ENCODE measurements around the gene MGAT4C.

DNA sequence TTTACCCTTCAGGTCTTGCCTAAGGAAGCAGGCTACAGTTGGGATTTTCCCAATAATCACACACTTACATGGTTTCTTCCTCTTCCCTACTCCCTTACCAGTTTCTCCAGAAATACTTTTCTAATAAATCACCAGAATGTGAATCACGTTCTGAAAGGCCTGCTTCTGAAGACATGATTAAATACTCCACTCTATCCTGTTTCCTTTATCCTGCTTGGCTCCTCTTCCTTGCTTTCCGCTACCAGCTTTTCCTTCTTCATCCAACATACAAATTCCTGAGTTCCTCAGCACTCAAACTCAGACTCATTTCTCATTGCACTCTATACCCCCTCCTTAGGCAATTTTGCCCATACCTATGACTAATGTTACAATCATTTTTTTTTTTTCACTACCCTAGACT lies 118.3 kb downstream of the MGAT4C start:
- TF ChIP-seq, protein P1, sequence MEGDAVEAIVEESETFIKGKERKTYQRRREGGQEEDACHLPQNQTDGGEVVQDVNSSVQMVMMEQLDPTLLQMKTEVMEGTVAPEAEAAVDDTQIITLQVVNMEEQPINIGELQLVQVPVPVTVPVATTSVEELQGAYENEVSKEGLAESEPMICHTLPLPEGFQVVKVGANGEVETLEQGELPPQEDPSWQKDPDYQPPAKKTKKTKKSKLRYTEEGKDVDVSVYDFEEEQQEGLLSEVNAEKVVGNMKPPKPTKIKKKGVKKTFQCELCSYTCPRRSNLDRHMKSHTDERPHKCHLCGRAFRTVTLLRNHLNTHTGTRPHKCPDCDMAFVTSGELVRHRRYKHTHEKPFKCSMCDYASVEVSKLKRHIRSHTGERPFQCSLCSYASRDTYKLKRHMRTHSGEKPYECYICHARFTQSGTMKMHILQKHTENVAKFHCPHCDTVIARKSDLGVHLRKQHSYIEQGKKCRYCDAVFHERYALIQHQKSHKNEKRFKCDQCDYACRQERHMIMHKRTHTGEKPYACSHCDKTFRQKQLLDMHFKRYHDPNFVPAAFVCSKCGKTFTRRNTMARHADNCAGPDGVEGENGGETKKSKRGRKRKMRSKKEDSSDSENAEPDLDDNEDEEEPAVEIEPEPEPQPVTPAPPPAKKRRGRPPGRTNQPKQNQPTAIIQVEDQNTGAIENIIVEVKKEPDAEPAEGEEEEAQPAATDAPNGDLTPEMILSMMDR (IDR thresholded peaks at IDR 0.05; ENCODE audit: extremely low read depth in 1 of 2, insufficient read depth in 1 of 2, low read depth in 1 of 2, low read length in 2 of 2) = no peak
- TF ChIP-seq POLR2A (IDR thresholded peaks at IDR 0.05; ENCODE audit: low read depth, low read length) (no peak), MYC (IDR thresholded peaks at IDR 0.05; ENCODE audit: low read depth, low read length) (no peak), POLR2AphosphoS5 (IDR thresholded peaks at IDR 0.05; ENCODE audit: insufficient read depth, low read depth, low read length) (peak; percentile 26), GATA2 (IDR thresholded peaks at IDR 0.05; ENCODE audit: insufficient read depth, insufficient read length, low read depth, low read length) (no peak), EZH2 (IDR thresholded peaks at IDR 0.05; ENCODE audit: borderline replicate concordance, low read depth, low read length, severe bottlenecking) (no peak), FOS (IDR thresholded peaks at IDR 0.05; ENCODE audit: borderline replicate concordance, insufficient read depth, low read length) (peak; percentile 57), JUN (IDR thresholded peaks at IDR 0.05; ENCODE audit: borderline replicate concordance, insufficient read depth, insufficient read length, low read depth) (no peak)
- TF ChIP-seq, protein P2, sequence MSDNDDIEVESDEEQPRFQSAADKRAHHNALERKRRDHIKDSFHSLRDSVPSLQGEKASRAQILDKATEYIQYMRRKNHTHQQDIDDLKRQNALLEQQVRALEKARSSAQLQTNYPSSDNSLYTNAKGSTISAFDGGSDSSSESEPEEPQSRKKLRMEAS (IDR thresholded peaks at IDR 0.05; ENCODE audit: insufficient read depth, insufficient read length) = no peak

Data from endothelial cell of umbilical vein (primary cell).